ENCODE results near the gene HBB.

The HBB gene

GRCh38 chr11:5247472-5248192 lies 20.8 kb upstream of the HBB start:
- DNase-seq = no peak

- DNase-seq = no peak
Measured at GRCh38 chr11:5246772-5247471, 20.1 kb upstream of the HBB start.

GRCh38 chr11:5245155-5245554 lies 18.3 kb upstream of the HBB start:
- no peak for DNase-seq

- DNase-seq = no peak
Measured at GRCh38 chr11:5243816-5244180, 16.9 kb upstream of the HBB start.

- DNase-seq = no peak
Measured at GRCh38 chr11:5242933-5243815, 16.3 kb upstream of the HBB start.

GRCh38 chr11:5242208-5242607 lies 15.3 kb upstream of the HBB start:
- no peak for DNase-seq

- DNase-seq = no peak
Measured at GRCh38 chr11:5241458-5241857, 14.6 kb upstream of the HBB start.

- DNase-seq = no peak
Measured at GRCh38 chr11:5240458-5240857, 13.6 kb upstream of the HBB start.

- DNase-seq = no peak
Measured at GRCh38 chr11:5240056-5240455, 13.2 kb upstream of the HBB start.

GRCh38 chr11:5239046-5239445 lies 12.2 kb upstream of the HBB start:
- DNase-seq = no peak

GRCh38 chr11:5238486-5238885 lies 11.6 kb upstream of the HBB start:
- no peak for DNase-seq

GRCh38 chr11:5237420-5237819 lies 10.5 kb upstream of the HBB start:
- no peak for DNase-seq

GRCh38 chr11:5235364-5236095 lies 8.7 kb upstream of the HBB start:
- no peak for DNase-seq

- no peak for DNase-seq
Measured at GRCh38 chr11:5234381-5234834, 7.5 kb upstream of the HBB start, which contains the start of gene HBD. HBD (minus strand) TSS chr11:5234483; CDS start chr11:5234433, 50 bp downstream.

- no peak for DNase-seq
Measured at GRCh38 chr11:5233307-5233706, 6.4 kb upstream of the HBB start.

GRCh38 chr11:5232821-5233220 lies 6.0 kb upstream of the HBB start:
- no peak for DNase-seq

- no peak for DNase-seq
Measured at GRCh38 chr11:5232176-5232575, 5.3 kb upstream of the HBB start.

GRCh38 chr11:5231111-5231510 lies 4.2 kb upstream of the HBB start:
- DNase-seq = no peak

- no peak for DNase-seq
Measured at GRCh38 chr11:5230266-5230665, 3.4 kb upstream of the HBB start.

GRCh38 chr11:5229796-5230195 lies 2.9 kb upstream of the HBB start:
- no peak for DNase-seq

- no peak for DNase-seq
Measured at GRCh38 chr11:5229356-5229755, 2.5 kb upstream of the HBB start.

GRCh38 chr11:5228124-5228523 lies 1.3 kb upstream of the HBB start:
- DNase-seq = no peak

GRCh38 chr11:5227681-5228080 lies 810 bp upstream of the HBB start:
- DNase-seq = no peak
